ENCODE results near the gene EXOC6B.

- TF ChIP-seq CTCF (IDR thresholded peaks at IDR 0.05) = no peak
- TF ChIP-seq PRDM15 (CRISPR knock-in tag; IDR thresholded peaks at IDR 0.05) = no peak
- no peak for TF ChIP-seq ESRRA (CRISPR knock-in tag; IDR thresholded peaks at IDR 0.05; ENCODE audit: borderline replicate concordance)
- no peak for TF ChIP-seq TCF7 (CRISPR knock-in tag; IDR thresholded peaks at IDR 0.05; ENCODE audit: low read depth)
- no peak for TF ChIP-seq HMGXB4 (CRISPR knock-in tag; IDR thresholded peaks at IDR 0.05)
These were observed 475.0 kb downstream of the EXOC6B start for GRCh38 chr2:72350852-72351251.
